SU-DHL-6 (cell line): ENCODE measurements around the gene MEX3A.

Experiments used
- CTCF ChIP-seq: fragments of 200-600 bp; sonication (generic); IDR thresholded peaks from one replicate; pipeline ENCODE4 v1.5.1; 2017; ENCODE audit warnings: antibody characterized with exemption, mild to moderate bottlenecking, low read length, moderate library complexity; ENCODE audit not compliant: insufficient read depth, poor library complexity, severe bottlenecking
- EZH2phosphoT487 ChIP-seq: fragments of 200-600 bp; sonication (generic), shearing (Covaris generic); conservative IDR thresholded peaks from 2 replicates; pipeline ENCODE4 v1.6.1; 2018; ENCODE audit warnings: mild to moderate bottlenecking, antibody characterized with exemption, low read length, moderate library complexity, mixed read lengths

DNA sequence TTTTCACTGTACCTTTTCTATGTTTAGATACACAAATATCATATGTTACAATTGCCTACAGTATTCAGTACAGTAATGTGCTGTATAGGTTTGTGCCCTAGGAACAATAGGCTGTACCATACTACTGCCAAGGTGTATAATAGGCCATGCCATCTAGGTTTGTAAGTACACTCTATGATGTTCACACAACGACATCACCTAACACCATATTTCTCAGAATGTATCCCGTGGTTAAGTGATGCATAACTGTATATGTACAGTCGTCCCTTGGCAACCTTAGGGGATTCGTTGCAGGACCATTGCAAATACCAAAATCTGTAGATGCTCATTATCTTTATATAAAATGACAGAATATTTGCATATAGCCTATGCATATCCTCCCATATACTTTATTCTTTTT lies 55.7 kb downstream of the MEX3A start:
- TF ChIP-seq CTCF (no peak), EZH2phosphoT487 (no peak)
